Retinal pigment epithelial cell (primary cell): ENCODE data around the gene ALG6.
A peak's percentile ranks its signal among the peaks of the same experiment; 100 is the strongest.

Experiments used
- DNase-seq: peaks from one replicate; pipeline ENCODE4 v3.0.0-alpha.2; 2010; ENCODE audit warnings: low read depth
- H3K4me3 ChIP-seq: 2 replicates; pipeline ENCODE4 v1.5.1; 2011; ENCODE audit warnings: mild to moderate bottlenecking, low read length, control low read depth, moderate library complexity
- TF ChIP-seq, protein P1 (sequence below): conservative IDR thresholded peaks from 2 replicates; pipeline ENCODE4 v1.5.1; 2011; ENCODE audit warnings: low read depth, low read length, control low read depth, inconsistent platforms

ALG6 gene

DNA sequence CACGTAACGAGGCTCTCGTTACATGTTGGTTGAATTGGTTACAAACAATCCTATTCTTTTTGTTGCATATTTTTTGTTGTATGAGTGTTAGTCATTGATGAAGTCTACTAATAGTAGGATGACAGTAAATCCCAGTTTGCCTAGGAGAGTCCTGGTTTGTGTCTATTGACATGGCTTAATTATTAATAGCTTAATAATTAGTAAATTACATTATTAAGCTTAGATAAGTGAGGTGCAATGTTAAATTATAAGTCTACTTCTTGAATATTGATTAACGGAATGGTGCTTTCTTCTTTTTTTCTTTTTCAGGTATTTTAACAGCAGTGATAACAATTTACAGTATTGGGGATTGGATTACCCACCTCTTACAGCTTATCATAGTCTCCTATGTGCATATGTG, 34.5 kb downstream of the ALG6 start:
- DNase-seq, result no peak
- no peak overlapping the region for H3K4me3 ChIP-seq
- TF ChIP-seq, protein P1, sequence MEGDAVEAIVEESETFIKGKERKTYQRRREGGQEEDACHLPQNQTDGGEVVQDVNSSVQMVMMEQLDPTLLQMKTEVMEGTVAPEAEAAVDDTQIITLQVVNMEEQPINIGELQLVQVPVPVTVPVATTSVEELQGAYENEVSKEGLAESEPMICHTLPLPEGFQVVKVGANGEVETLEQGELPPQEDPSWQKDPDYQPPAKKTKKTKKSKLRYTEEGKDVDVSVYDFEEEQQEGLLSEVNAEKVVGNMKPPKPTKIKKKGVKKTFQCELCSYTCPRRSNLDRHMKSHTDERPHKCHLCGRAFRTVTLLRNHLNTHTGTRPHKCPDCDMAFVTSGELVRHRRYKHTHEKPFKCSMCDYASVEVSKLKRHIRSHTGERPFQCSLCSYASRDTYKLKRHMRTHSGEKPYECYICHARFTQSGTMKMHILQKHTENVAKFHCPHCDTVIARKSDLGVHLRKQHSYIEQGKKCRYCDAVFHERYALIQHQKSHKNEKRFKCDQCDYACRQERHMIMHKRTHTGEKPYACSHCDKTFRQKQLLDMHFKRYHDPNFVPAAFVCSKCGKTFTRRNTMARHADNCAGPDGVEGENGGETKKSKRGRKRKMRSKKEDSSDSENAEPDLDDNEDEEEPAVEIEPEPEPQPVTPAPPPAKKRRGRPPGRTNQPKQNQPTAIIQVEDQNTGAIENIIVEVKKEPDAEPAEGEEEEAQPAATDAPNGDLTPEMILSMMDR, result no peak

DNA sequence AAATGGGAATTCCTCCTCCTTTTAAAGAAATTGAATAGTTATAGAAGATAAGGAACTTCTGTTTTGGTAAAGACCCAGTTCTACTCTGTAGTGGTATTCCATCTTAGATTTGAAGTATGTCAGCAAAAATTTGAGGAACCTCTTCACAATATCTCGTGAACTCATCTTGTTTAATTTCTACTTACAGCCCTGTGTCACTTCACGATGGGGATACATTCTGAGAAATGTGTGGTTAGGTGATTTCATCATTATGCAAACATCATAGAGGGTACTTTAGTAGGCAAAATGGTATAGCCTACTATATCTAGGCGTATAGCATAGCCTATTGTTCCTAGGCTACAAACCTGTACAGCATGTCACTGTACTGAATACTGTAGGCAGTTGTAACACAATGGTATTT, 36.0 kb downstream of the ALG6 start:
- no peak overlapping the region for H3K4me3 ChIP-seq
- TF ChIP-seq, protein P1, result no peak
- no peak for DNase-seq

DNA sequence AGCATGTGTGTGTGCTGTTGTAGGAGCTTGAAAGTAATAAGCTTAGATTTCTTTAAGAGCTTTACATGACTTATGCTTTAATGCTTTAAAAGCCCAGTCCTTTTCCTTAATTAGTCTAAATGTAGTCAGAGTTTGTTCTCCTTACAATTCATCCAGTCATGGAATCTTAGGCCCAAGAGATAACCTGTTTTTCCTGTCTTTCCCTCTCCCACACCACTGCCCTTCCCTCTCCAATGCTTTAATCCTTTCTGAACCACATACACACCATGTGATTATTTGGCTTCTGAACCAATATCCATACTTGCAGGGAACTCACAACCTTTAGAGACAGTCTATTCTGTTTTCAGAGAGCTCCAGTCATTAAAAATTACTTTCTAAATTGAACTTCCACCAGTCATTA, 37.6 kb downstream of the ALG6 start:
- no peak overlapping the region for H3K4me3 ChIP-seq
- peak; percentile 4 for DNase-seq
- TF ChIP-seq, protein P1, result no peak

DNA sequence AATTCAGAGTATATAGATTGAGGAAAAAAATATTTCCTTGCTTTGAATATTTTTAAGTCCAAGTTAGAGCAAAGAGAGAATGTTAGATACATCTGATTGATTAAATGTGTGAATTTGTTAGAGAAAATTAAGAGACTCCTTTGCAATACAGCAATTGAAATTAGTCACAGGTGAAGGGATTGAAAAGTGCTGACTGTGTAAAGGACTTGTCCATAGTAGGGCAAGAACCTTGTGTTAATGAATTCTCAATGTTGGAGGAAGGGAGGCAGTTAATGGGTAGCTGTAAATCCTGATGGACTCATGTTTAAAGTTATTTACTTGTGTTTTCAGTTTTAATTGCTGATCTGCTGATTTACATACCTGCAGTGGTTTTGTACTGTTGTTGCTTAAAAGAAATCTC, 38.6 kb downstream of the ALG6 start:
- DNase-seq, result no peak
- no peak overlapping the region for H3K4me3 ChIP-seq
- TF ChIP-seq, protein P1, result no peak

- no peak overlapping the region for H3K4me3 ChIP-seq
- TF ChIP-seq, protein P1, result no peak
- no peak for DNase-seq
Measured at GRCh38 chr1:63407002-63407401, 39.6 kb downstream of the ALG6 start.

DNA sequence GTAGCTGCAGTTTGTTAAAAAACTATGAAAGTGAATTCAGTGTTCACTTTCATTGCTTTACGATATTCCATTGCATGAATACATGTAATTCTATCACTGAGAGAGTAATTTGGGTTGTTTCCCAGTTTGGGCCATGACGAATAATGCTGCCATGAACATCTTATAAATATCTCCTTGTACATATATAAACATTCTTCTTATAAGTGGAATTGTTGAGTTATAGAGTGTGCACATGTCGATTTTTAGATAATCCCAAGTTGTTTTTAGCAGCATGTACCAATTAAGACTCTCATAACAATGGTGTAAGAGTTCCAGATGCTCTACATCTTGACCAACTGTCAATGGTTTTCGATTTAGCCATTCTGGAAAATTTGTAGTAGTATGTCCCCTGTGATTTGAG, 40.9 kb downstream of the ALG6 start:
- DNase-seq, result no peak

GRCh38 chr1:63411066-63411465, 43.6 kb downstream of the ALG6 start:
- TF ChIP-seq, protein P1, result no peak
- DNase-seq, result no peak
- no peak overlapping the region for H3K4me3 ChIP-seq

More for the DNA sequence above, 40.9 kb downstream of the ALG6 start:
- TF ChIP-seq, protein P1, result no peak
- H3K4me3 ChIP-seq, result no peak overlapping the region
